H1 (cell line): ENCODE results near the gene TTF1. TPM values are rescaled to one million over a fixed set of nuclear protein-coding genes. Genes with fewer than 3 reads are reported as not detected.

Experiments used
- ATF2 ChIP-seq: IDR thresholded peaks from 2 replicates; pipeline ENCODE4 v1.6.1; 2012; ENCODE audit warnings: low read length, inconsistent platforms
- CHD7 ChIP-seq: fragments of 300-600 bp; sonication (generic); IDR thresholded peaks from 2 replicates; pipeline ENCODE4 v1.7.1; 2012; ENCODE audit warnings: low read length, moderate library complexity, mild to moderate bottlenecking, inconsistent platforms; ENCODE audit not compliant: insufficient replicate concordance
- KDM4A ChIP-seq: IDR thresholded peaks from one replicate; pipeline ENCODE4 v1.7.1; 2012; ENCODE audit warnings: low read depth, mild to moderate bottlenecking, moderate library complexity, low read length, inconsistent platforms; ENCODE audit not compliant: severe bottlenecking
- MAFK ChIP-seq: IDR thresholded peaks from 2 replicates; pipeline ENCODE4 v1.6.1; 2012; ENCODE audit warnings: low read depth, mild to moderate bottlenecking, improper control_type of control experiment, low read length
- TAF7 ChIP-seq: optimal IDR thresholded peaks from 2 replicates; pipeline ENCODE3; 2011; ENCODE audit warnings: low read depth, mild to moderate bottlenecking, inconsistent platforms, low read length, moderate library complexity, borderline replicate concordance
- YY1 ChIP-seq: IDR thresholded peaks from 2 replicates; pipeline ENCODE4 v1.6.1; 2011; ENCODE audit warnings: low read depth, mild to moderate bottlenecking, low read length
- polyA plus RNA-seq, 7 experiments: library from polyadenylated mRNA; depleted of rRNA in 3 of 7; stranded (reverse) in 5 of 7; unstranded in 2 of 7; fragments of >200 nt in 5 of 7; fragments of 200-250 nt in 2 of 7; gene quantifications; 1 replicate in 5 of 7; 2 replicates in 1 of 7; 4 replicates in 1 of 7; pipeline versions ENCODE4 v1.2.1 to v1.2.3, GENCODE V29; 2011 to 2013; ENCODE audit warnings: missing spikeins in 2 of 7, mixed read lengths in 2 of 7
- total RNA-seq: library from RNA; stranded (reverse); fragmentation: NEBNext Ultra II Directional; extraction: Animal tissue kit (Norgen Biotek cat#: 25700); gene quantifications from 2 replicates; pipeline ENCODE4 v1.2.1, GENCODE V29; 2021

TTF1 gene
- total and polyA plus RNA-seq, 2 of the 8 experiments (the other 6 are each of a cell fraction or from before 2014, with no cell fraction given) = 7.8 to 22.2 TPM

- no peak for TF ChIP-seq ATF2
- TF ChIP-seq KDM4A = no peak
- TF ChIP-seq MAFK = no peak
- no peak for TF ChIP-seq YY1
- no peak for TF ChIP-seq CHD7
- TF ChIP-seq TAF7 = no peak
Measured at GRCh38 chr9:132418726-132419363, 12.2 kb upstream of the TTF1 start (continued).
